GM12872 (cell line): Measurements from ENCODE around the gene EYA3.

Experiments
- TF ChIP-seq, protein P1 (sequence below): IDR thresholded peaks from 3 replicates; pipeline ENCODE4 v1.5.1; 2011; ENCODE audit warnings: low read depth, mild to moderate bottlenecking, low read length, moderate library complexity; ENCODE audit not compliant: insufficient read depth

EYA3 gene, protein sequence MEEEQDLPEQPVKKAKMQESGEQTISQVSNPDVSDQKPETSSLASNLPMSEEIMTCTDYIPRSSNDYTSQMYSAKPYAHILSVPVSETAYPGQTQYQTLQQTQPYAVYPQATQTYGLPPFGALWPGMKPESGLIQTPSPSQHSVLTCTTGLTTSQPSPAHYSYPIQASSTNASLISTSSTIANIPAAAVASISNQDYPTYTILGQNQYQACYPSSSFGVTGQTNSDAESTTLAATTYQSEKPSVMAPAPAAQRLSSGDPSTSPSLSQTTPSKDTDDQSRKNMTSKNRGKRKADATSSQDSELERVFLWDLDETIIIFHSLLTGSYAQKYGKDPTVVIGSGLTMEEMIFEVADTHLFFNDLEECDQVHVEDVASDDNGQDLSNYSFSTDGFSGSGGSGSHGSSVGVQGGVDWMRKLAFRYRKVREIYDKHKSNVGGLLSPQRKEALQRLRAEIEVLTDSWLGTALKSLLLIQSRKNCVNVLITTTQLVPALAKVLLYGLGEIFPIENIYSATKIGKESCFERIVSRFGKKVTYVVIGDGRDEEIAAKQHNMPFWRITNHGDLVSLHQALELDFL

DNA sequence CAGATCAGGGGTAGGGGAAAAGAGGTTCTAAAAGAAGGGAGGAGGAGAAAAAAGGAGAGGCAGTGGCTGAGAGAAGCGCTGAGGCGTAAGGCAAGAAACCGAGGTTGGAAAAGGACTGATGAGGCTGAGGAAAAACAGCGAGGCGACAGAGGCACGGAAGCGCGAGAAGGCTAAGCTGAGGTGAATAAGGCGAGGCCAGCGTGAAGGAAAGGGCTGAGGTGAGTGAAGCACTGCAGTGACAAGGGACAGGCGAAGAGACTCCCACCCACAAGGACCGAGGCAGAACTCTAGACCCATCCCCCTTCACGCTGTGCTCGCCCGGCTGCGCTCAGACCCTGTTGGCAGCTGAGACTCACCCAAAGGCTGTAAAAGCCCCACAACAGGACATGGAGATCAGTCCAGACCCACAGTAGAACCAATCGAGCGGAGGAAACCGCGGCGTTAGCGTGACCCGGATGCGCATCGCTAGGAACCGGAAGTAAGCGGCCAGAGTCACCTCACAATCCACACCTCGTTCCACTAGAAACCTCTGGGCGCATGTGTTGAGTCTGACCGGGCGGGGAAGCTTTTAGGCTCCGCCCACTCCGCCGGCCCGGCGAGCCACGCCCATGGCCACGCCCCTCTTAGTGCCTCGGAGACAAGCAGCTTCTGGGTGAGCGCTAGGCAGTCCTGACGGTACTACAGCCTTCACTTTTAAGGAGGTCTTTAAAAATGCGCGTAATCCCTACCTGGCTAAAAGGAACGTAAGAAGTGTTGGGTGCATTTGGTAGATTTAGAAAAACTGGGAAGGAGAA is at the start of gene EYA3:
EYA3 (minus strand) TSS at position 443 of the 794 bp plus-strand sequence. CDS start 30,584 bp downstream, outside the sequence.
- TF ChIP-seq, protein P1, sequence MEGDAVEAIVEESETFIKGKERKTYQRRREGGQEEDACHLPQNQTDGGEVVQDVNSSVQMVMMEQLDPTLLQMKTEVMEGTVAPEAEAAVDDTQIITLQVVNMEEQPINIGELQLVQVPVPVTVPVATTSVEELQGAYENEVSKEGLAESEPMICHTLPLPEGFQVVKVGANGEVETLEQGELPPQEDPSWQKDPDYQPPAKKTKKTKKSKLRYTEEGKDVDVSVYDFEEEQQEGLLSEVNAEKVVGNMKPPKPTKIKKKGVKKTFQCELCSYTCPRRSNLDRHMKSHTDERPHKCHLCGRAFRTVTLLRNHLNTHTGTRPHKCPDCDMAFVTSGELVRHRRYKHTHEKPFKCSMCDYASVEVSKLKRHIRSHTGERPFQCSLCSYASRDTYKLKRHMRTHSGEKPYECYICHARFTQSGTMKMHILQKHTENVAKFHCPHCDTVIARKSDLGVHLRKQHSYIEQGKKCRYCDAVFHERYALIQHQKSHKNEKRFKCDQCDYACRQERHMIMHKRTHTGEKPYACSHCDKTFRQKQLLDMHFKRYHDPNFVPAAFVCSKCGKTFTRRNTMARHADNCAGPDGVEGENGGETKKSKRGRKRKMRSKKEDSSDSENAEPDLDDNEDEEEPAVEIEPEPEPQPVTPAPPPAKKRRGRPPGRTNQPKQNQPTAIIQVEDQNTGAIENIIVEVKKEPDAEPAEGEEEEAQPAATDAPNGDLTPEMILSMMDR = no peak

DNA sequence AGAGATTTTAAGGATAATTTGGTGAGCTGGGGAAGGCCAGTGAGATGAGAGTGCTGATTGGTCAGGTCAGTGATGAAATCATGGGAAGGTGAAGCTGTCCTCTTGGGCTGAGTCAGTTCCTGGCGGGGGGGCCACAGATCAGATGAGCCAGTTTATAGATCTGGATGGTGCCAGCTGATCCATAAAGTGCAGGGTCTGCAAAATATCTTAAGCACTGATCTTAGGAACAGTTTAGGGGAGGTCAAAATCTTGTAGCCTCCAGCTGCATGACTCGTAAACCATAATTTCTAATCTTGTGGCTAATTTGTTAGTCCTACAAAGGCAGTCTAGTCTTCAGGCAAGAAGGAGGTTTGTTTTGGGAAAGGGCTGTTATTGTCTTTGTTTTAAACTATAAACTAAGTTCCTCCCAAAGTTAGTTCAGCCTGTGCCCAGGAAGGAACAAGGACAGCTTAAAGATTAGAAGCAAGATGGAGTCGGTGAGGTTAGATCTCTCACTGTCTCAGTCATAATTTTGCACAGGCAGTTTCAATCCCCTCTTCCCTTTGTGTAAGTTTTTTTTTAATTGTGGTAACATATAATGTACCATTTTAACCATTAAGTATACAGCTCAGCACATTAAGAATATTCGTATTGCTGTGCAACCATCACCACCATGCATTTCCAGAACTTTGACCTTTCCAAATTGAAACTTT is 48.7 kb upstream of the EYA3 start:
- TF ChIP-seq, protein P1 = no peak

DNA sequence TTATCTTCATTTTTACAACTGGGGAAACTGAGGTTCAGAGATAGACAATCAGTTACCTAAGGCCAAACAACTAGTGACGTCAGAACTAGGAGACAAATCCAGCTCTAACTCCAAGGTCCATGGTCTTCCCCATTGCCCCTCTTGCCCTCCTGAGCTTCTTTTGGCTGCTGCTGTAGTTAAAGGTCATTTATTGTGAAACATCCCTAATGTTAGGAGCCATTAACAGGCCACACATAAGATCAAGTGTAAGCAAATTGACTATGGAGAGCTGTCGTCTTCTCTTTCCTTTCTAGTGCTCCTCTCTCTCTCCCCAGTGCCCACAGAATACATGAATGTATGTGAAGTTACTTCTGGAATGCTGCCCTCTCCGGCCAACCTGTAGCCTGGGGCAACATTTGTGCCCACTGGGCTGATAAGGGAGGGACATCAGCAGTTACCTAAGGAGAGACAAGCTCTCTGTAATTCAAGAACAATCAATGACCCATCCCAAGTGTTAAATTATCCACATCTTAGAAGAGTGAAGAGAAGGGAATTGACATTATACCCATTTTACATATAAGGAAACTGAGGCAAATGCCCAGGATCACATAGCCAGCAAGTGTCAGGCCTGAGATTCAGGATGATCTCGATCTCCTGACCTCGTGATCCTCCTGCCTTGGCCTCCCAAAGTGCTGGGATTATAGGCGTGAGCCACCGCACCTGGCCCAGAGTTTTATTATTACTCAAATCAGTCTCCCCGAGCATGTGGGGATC is 47.9 kb upstream of the EYA3 start:
- TF ChIP-seq, protein P1 = no peak

DNA sequence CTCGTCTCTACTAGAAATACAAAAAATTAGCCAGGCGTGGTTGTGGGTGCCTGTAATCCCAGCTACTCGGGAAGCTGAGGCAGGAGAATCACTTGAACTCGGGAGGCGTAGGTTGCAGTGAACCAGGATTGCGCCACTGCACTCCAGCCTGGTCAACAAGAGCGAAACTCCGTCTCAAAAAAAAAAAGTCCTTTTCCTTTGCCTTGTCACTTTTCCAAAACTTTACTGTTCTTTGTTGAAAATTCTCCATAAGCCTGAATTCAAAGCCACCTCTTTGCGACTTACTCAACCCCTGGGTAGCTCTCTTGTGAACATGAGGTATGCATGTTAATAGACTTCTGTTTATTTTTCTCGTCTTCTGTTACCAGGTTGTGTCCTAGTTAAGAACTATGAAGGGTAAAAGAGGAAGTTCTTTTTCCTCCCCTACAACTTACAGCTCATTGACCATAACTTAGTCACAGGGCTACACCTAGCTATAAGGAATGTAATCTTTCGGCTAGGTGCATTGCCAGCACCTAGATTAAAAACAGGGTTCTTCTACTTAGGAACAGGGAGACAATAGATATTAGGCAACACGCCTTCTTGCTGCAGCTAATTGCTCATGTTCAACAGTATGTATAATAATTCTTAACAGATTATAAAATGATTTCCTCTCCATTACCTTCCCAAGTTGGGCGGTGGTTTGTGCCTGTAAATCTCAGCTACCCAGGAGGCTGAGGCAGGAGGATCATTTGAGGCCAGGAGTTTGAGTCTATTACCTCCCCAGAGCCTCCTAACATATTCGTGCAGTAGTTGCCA is 47.2 kb upstream of the EYA3 start:
- TF ChIP-seq, protein P1 = no peak

DNA sequence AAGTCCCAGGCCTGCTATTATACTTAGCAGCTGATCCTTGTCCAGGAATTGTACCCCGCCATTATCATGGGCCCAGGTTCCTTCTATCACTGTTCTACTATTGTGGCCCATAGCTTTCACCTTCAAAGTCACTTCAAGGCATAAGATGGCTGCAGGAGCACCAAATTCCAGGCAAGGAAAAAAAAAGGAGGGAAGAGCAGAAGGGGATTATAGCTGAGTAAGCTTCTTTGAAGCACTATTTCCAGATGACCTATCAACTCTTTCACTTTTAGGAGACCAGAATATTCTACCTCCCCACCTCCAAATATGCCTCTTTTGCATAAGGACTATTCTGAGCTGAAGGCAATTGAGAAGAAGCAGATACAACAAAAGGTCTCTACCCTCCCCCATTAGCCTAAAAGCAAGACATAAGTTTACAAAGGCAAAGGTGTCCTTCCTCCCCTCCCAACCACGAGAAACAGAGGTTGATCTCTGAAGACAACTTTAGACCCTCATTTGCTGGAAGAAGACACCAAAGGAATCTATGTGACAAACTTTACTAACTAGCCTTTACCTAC is 46.3 kb upstream of the EYA3 start:
- TF ChIP-seq, protein P1 = no peak
